T-helper 17 cell (primary cell): ENCODE results near the gene PARD3B. TPM values are rescaled to one million over a fixed set of nuclear protein-coding genes. Genes with fewer than 3 reads are reported as not detected.

ENCODE experiments used
- ATAC-seq: fragments of 150-1000 bp; cut with Tn5 transposase; 2 replicates; pipeline ENCODE4 v1.10.0; 2021; ENCODE audit warnings: mild to moderate bottlenecking, moderate library complexity
- DNase-seq, 3 donors: peaks; one replicate each; pipeline versions ENCODE4 v3.0.0 to v3.0.0-alpha.2; 2020 to 2021
- H3K9me3 ChIP-seq: one replicate; pipeline ENCODE4 v1.7.0; 2013; ENCODE audit warnings: low read length, mild to moderate bottlenecking; ENCODE audit not compliant: control insufficient read depth, poor library complexity, severe bottlenecking
- H3K27ac Mint-ChIP-seq: one replicate; pipeline ENCODE4 v1.8.0; 2022; ENCODE audit warnings: mild to moderate bottlenecking, moderate library complexity, mixed read lengths
- H3K27me3 Mint-ChIP-seq: one replicate; pipeline ENCODE4 v1.8.0; 2022; ENCODE audit warnings: mixed read lengths
- H3K36me3 Mint-ChIP-seq: one replicate; pipeline ENCODE4 v1.8.0; 2022; ENCODE audit warnings: low read depth, mixed read lengths
- H3K4me1 Mint-ChIP-seq: one replicate; pipeline ENCODE4 v1.8.0; 2022; ENCODE audit warnings: mild to moderate bottlenecking, mixed read lengths
- H3K4me3 Mint-ChIP-seq: one replicate; pipeline ENCODE4 v1.8.0; 2022; ENCODE audit warnings: mild to moderate bottlenecking, moderate library complexity, mixed read lengths
- total RNA-seq, 4 donors: library from RNA in 2 of 4; stranded (reverse) in 2 of 4; gene quantifications; one replicate each; pipeline ENCODE4 v1.2.3 and lab custom pipeline; 2022 to 2026

The PARD3B gene
- total RNA-seq, 2 donors from 2014 or later, result 1.5 to 3.0 TPM

- Mint-ChIP-seq H3K4me3 (no peak overlapping the region), H3K27me3 (peaks cover 12% of the 10 kb centered on the region)
These were observed 1092.7 kb downstream of the PARD3B start for GRCh38 chr2:205637779-205638503.

GRCh38 chr2:205640716-205641115 is 1095.4 kb downstream of the PARD3B start:
- peaks cover 4% of the 10 kb centered on the region for H3K36me3 Mint-ChIP-seq
- peaks cover 2% of the 10 kb centered on the region for H3K4me1 Mint-ChIP-seq
- ATAC-seq (no peak), DNase-seq (no peak)
- H3K4me3 Mint-ChIP-seq, result no peak overlapping the region
- H3K27ac Mint-ChIP-seq, result no peak overlapping the region
- H3K9me3 ChIP-seq, result no peaks in the 10 kb centered on the region
- peaks cover 27% of the 10 kb centered on the region for H3K27me3 Mint-ChIP-seq

More at GRCh38 chr2:205637779-205638503, 1092.7 kb downstream of the PARD3B start:
- ATAC-seq (no peak), DNase-seq (no peak)
- peaks cover 4% of the 10 kb centered on the region for H3K36me3 Mint-ChIP-seq
- H3K4me1 Mint-ChIP-seq, result peaks cover 2% of the 10 kb centered on the region
- no peak overlapping the region for H3K27ac Mint-ChIP-seq
- H3K9me3 ChIP-seq, result no peaks in the 10 kb centered on the region

- ATAC-seq (no peak), DNase-seq (no peak)
- Mint-ChIP-seq H3K4me1 (peaks cover 1% of the 10 kb centered on the region), H3K27ac (no peak overlapping the region), H3K4me3 (no peak overlapping the region), H3K27me3 (peaks cover 27% of the 10 kb centered on the region), H3K36me3 (peaks cover 4% of the 10 kb centered on the region)
- H3K9me3 ChIP-seq, result no peaks in the 10 kb centered on the region
These were observed 1097.5 kb downstream of the PARD3B start for GRCh38 chr2:205642599-205643356.

GRCh38 chr2:205643391-205643885 is 1098.2 kb downstream of the PARD3B start:
- H3K4me3 Mint-ChIP-seq, result no peak overlapping the region
- H3K9me3 ChIP-seq, result no peaks in the 10 kb centered on the region
- ATAC-seq (no peak), DNase-seq (no peak)
- peaks cover 4% of the 10 kb centered on the region for H3K36me3 Mint-ChIP-seq
- peaks cover 27% of the 10 kb centered on the region for H3K27me3 Mint-ChIP-seq
- H3K4me1 Mint-ChIP-seq, result no peaks in the 10 kb centered on the region
- no peak overlapping the region for H3K27ac Mint-ChIP-seq

- Mint-ChIP-seq H3K27ac (no peak overlapping the region), H3K4me3 (no peak overlapping the region), H3K36me3 (peaks cover 4% of the 10 kb centered on the region), H3K4me1 (no peaks in the 10 kb centered on the region), H3K27me3 (peaks cover 27% of the 10 kb centered on the region)
- DNase-seq, result no peak
- no peak for ATAC-seq
- no peaks in the 10 kb centered on the region for H3K9me3 ChIP-seq
These were observed 1098.7 kb downstream of the PARD3B start for GRCh38 chr2:205644018-205644417.

- H3K9me3 ChIP-seq, result no peaks in the 10 kb centered on the region
- no peak for ATAC-seq
- peaks cover 27% of the 10 kb centered on the region for H3K27me3 Mint-ChIP-seq
- no peak overlapping the region for H3K4me3 Mint-ChIP-seq
- H3K27ac Mint-ChIP-seq, result no peak overlapping the region
- no peaks in the 10 kb centered on the region for H3K4me1 Mint-ChIP-seq
- peaks cover 4% of the 10 kb centered on the region for H3K36me3 Mint-ChIP-seq
- DNase-seq, result no peak
These were observed 1101.4 kb downstream of the PARD3B start for GRCh38 chr2:205646680-205647079.

- H3K4me3 Mint-ChIP-seq, result no peak overlapping the region
- H3K4me1 Mint-ChIP-seq, result peaks cover 2% of the 10 kb centered on the region
- no peaks in the 10 kb centered on the region for H3K9me3 ChIP-seq
- no peak overlapping the region for H3K27ac Mint-ChIP-seq
- no peaks in the 10 kb centered on the region for H3K36me3 Mint-ChIP-seq
- DNase-seq (no peak), ATAC-seq (no peak)
- H3K27me3 Mint-ChIP-seq, result no peaks in the 10 kb centered on the region
These were observed 1105.2 kb downstream of the PARD3B start for GRCh38 chr2:205650450-205650849.

GRCh38 chr2:205650931-205651330 is 1105.7 kb downstream of the PARD3B start:
- DNase-seq (no peak), ATAC-seq (no peak)
- peaks cover under 1% of the 10 kb centered on the region for H3K27me3 Mint-ChIP-seq
- H3K27ac Mint-ChIP-seq, result no peak overlapping the region
- no peak overlapping the region for H3K4me3 Mint-ChIP-seq
- H3K9me3 ChIP-seq, result no peaks in the 10 kb centered on the region
- peaks cover 2% of the 10 kb centered on the region for H3K4me1 Mint-ChIP-seq
- no peaks in the 10 kb centered on the region for H3K36me3 Mint-ChIP-seq

GRCh38 chr2:205651719-205652118 is 1106.4 kb downstream of the PARD3B start:
- no peak overlapping the region for H3K27ac Mint-ChIP-seq
- no peaks in the 10 kb centered on the region for H3K36me3 Mint-ChIP-seq
- H3K4me1 Mint-ChIP-seq, result peaks cover 2% of the 10 kb centered on the region
- H3K4me3 Mint-ChIP-seq, result no peak overlapping the region
- H3K9me3 ChIP-seq, result no peaks in the 10 kb centered on the region
- DNase-seq, result no peak
- ATAC-seq, result no peak
- H3K27me3 Mint-ChIP-seq, result peaks cover 6% of the 10 kb centered on the region

- Mint-ChIP-seq H3K4me1 (peaks cover 5% of the 10 kb centered on the region), H3K27ac (no peak overlapping the region), H3K36me3 (no peaks in the 10 kb centered on the region), H3K4me3 (no peak overlapping the region), H3K27me3 (peaks cover 17% of the 10 kb centered on the region)
- H3K9me3 ChIP-seq, result no peaks in the 10 kb centered on the region
- ATAC-seq (no peak), DNase-seq (no peak)
These were observed 1109.8 kb downstream of the PARD3B start for GRCh38 chr2:205654878-205655605.

GRCh38 chr2:205655779-205656456 is 1110.6 kb downstream of the PARD3B start:
- peaks cover 14% of the 10 kb centered on the region for H3K4me1 Mint-ChIP-seq
- peaks cover 25% of the 10 kb centered on the region for H3K27me3 Mint-ChIP-seq
- DNase-seq, result no peak
- H3K4me3 Mint-ChIP-seq, result no peak overlapping the region
- H3K36me3 Mint-ChIP-seq, result no peaks in the 10 kb centered on the region
- no peak overlapping the region for H3K27ac Mint-ChIP-seq
- no peaks in the 10 kb centered on the region for H3K9me3 ChIP-seq
- ATAC-seq, result no peak

- Mint-ChIP-seq H3K27me3 (peaks cover 29% of the 10 kb centered on the region), H3K4me3 (no peak overlapping the region), H3K36me3 (no peaks in the 10 kb centered on the region), H3K27ac (no peak overlapping the region), H3K4me1 (peaks cover 16% of the 10 kb centered on the region)
- ATAC-seq, result no peak
- H3K9me3 ChIP-seq, result no peaks in the 10 kb centered on the region
- DNase-seq, result no peak
These were observed 1111.2 kb downstream of the PARD3B start for GRCh38 chr2:205656461-205656860.

GRCh38 chr2:205656941-205657340 is 1111.7 kb downstream of the PARD3B start:
- Mint-ChIP-seq H3K4me1 (peaks cover 16% of the 10 kb centered on the region), H3K27ac (no peak overlapping the region), H3K27me3 (peaks cover 29% of the 10 kb centered on the region), H3K36me3 (no peaks in the 10 kb centered on the region), H3K4me3 (no peak overlapping the region)
- ATAC-seq (no peak), DNase-seq (no peak)
- H3K9me3 ChIP-seq, result no peaks in the 10 kb centered on the region
